ENCODE measurements around the gene SLC22A23. TPM values are rescaled to one million over a fixed set of nuclear protein-coding genes. Genes with fewer than 3 reads are reported as not detected.

Gene SLC22A23
- total RNA-seq, 1 donor from 2014 or later = 0.52 TPM

DNA sequence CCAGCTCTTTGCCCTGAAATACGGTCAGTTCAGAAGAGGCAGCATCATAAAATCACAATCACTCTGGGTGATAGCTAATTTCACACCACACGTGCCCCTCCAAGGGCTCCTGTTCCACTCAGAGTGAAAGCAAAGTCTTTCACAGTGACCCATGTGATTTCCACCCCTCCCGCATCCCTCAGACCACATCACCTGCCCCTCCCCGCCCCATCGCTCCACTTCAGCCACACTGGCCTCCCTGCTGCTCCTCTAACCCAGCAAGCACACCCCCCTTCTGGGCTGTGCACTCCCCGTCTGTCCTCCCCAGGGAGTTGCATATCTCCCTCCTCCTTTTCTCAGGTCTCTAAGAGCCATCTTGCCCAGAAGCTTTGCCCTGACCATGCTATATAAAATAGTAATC, 123.6 kb downstream of the SLC22A23 start:
- TF ChIP-seq, protein P1, sequence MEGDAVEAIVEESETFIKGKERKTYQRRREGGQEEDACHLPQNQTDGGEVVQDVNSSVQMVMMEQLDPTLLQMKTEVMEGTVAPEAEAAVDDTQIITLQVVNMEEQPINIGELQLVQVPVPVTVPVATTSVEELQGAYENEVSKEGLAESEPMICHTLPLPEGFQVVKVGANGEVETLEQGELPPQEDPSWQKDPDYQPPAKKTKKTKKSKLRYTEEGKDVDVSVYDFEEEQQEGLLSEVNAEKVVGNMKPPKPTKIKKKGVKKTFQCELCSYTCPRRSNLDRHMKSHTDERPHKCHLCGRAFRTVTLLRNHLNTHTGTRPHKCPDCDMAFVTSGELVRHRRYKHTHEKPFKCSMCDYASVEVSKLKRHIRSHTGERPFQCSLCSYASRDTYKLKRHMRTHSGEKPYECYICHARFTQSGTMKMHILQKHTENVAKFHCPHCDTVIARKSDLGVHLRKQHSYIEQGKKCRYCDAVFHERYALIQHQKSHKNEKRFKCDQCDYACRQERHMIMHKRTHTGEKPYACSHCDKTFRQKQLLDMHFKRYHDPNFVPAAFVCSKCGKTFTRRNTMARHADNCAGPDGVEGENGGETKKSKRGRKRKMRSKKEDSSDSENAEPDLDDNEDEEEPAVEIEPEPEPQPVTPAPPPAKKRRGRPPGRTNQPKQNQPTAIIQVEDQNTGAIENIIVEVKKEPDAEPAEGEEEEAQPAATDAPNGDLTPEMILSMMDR (conservative IDR thresholded peaks at IDR 0.05; ENCODE audit: low read depth, low read length) = no peak
- DNase-seq (ENCODE audit: low read depth) = no peak
- no peak overlapping the region for H3K4me3 ChIP-seq (ENCODE audit: low read depth, low read length)

DNA sequence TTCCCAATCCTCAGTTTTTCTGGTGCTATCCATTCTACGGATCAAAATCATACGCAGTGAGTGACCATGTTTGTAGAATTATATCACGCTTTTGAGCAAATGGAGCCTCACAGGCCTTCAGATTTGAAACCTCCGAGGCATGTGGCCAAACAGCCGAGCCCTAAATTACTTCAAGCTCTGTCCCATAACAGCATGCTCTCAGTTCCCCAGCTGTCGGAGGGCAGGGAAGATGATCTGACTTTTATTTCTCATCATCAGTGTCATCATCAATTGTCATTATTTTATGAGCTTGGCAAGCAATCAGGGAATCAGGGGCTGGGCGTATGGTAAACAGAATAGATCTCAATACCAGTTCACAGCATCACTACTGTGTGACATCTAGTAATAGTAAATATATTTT, 124.9 kb downstream of the SLC22A23 start:
- DNase-seq (ENCODE audit: low read depth) = no peak
- TF ChIP-seq, protein P1 (conservative IDR thresholded peaks at IDR 0.05; ENCODE audit: low read depth, low read length) = no peak
- H3K4me3 ChIP-seq (ENCODE audit: low read depth, low read length) = no peak overlapping the region

DNA sequence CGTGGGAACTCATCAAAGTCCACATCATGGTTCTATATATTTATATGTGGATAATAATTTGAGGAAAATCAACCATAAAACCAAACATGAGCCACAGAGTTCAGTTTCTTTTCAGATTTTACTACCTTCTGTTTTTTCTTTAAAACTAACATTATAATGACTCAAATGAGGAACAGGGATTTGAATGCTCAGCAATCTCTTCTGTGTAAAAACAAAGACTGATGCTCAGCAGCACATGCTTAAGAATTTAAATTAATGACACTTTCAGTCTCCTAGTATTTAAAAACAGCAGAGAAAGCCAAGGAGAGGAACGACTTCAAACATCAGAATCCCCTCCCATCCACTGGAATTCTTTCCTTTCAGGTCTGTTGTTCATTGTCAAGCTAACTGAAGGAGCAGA, 125.4 kb downstream of the SLC22A23 start:
- TF ChIP-seq, protein P1 (conservative IDR thresholded peaks at IDR 0.05; ENCODE audit: low read depth, low read length) = no peak
- H3K4me3 ChIP-seq (ENCODE audit: low read depth, low read length) = no peak overlapping the region
- DNase-seq (ENCODE audit: low read depth) = no peak

DNA sequence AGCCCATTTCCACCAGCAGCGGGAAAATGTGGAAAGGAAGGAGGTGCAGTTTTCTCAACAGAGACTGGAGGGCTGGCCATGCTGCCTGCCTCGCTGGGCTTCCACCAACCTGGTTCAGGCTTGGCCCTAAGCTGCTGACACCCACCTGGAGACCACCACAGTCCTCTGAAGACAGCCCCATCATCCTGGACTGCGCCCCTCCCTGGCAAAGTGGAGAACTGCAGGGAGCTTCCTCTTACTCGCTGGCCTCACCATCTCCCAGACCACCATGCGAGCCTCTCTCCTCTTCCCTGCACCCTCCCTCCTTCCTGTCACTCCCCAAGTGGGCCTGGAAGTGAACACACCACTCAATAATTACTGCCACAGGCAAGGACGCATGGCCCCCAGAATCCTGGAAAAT, 126.7 kb downstream of the SLC22A23 start:
- DNase-seq (ENCODE audit: low read depth) = no peak
- TF ChIP-seq, protein P1 (conservative IDR thresholded peaks at IDR 0.05; ENCODE audit: low read depth, low read length) = peak; percentile 11
- H3K4me3 ChIP-seq (ENCODE audit: low read depth, low read length) = no peak overlapping the region

DNA sequence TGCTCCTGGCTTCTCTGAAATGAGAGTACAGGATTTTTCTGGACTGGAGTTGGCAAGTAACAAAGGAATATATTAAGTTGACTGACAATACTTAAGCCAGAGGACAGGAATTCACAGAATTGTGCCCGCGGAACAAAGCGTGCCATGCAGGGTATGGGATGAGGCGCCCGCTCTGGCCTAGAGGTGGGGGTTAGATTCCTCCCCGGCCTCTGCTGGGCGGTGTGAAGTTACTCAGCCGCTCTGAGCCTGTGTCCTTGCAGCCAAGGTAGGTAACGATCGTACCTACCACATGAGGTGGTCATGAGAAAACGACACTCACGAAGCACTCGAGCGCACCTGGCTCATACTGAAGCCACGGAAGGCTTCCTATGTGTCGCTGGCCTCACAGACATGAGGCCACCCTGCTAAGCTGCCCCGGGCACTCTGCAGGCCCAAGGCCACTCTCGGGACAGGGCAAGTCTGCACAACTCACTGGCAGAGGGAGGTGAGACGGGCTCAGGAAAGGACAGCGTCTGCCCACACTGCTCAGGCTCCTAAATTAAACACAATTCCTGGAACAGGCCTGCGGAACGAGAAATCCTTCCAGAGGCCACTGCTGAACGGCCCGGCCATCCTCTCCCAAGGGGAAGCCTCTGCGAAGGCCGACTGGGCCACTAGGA, 127.3 kb downstream of the SLC22A23 start:
- DNase-seq (ENCODE audit: low read depth) = no peak
- TF ChIP-seq, protein P1 (conservative IDR thresholded peaks at IDR 0.05; ENCODE audit: low read depth, low read length) = no peak
- H3K4me3 ChIP-seq (ENCODE audit: low read depth, low read length) = no peak overlapping the region

DNA sequence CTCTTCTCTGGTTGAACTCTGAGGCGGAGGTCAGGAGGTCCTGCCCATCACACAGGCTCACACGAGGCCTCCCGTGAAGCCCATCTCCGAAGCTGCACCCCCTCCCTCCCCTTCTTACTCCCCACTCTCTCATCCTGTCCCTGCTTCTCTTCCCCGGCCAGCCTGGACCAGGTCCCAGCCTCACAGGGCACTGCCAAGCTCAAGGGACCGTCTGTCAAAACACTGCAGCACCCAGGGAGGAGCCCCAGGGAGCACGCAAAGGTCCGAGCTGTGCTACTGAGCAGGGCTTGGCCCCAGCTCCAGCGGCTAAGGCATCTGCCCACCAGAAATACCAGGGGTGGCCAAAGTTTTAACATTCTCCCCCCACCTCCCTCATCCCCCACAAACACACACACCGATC, 128.1 kb downstream of the SLC22A23 start:
- TF ChIP-seq, protein P1 (conservative IDR thresholded peaks at IDR 0.05; ENCODE audit: low read depth, low read length) = no peak
- no peak for DNase-seq (ENCODE audit: low read depth)
- no peak overlapping the region for H3K4me3 ChIP-seq (ENCODE audit: low read depth, low read length)

DNA sequence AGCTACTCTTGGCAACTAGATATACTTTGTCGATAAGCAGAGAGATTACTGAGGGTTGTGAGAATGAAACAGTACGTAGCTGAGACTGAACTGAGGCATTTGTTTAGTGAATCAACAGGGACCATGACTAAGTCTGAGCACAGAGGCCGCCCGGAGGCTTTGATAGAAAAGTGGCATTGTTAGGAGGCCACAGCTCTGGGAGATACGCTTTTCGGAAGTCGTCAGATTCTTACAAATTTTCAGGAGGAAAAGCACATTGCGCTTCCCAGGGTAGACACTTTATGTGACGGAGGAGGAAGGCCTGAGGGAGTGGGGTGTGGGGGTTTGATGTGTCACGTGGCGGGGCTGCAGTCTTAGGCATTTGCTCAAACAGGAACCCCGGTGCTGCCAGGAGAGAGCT, 128.7 kb downstream of the SLC22A23 start:
- no peak for DNase-seq (ENCODE audit: low read depth)
- TF ChIP-seq, protein P1 (conservative IDR thresholded peaks at IDR 0.05; ENCODE audit: low read depth, low read length) = no peak
- H3K4me3 ChIP-seq (ENCODE audit: low read depth, low read length) = no peak overlapping the region
